NCI-H345 (cell line): ENCODE measurements around the gene PRRC2B.
"Not testable (repeated sequence)": the region's sequence is repeated elsewhere in the genome, so short reads cannot be mapped to it uniquely, and the experiment has no call there.

Source experiments
- DNase-seq: peaks from one replicate; lab custom pipeline; 2025; lab: John Stamatoyannopoulos, UW

Gene PRRC2B

GRCh38 chr9:131539223-131539923, 145.5 kb downstream of the PRRC2B start:
- DNase-seq: no peak

- DNase-seq: no peak
Observed at GRCh38 chr9:131543141-131543540, 149.3 kb downstream of the PRRC2B start.

GRCh38 chr9:131545003-131545785, 151.3 kb downstream of the PRRC2B start, which contains the start of gene PRRT1B:
TSS of gene PRRT1B (plus strand) at chr9:131545523. CDS start at chr9:131545616, 93 bp downstream.
- DNase-seq: no peak

GRCh38 chr9:131545786-131546335, 152.0 kb downstream of the PRRC2B start:
- no peak for DNase-seq

GRCh38 chr9:131546336-131547084, 152.6 kb downstream of the PRRC2B start:
- peak; percentile 21 for DNase-seq

GRCh38 chr9:131549186-131549585, 155.3 kb downstream of the PRRC2B start:
- DNase-seq: not testable (repeated sequence)
